GM04503 (cell line): ENCODE data around the gene LGALS7.
"Not testable (repeated sequence)": the region's sequence is repeated elsewhere in the genome, so short reads cannot be mapped to it uniquely, and the experiment has no call there.

Source experiments
- DNase-seq: peaks from one replicate; pipeline ENCODE4 v3.0.0-alpha.2; 2012; ENCODE audit warnings: low read depth

The LGALS7 gene

GRCh38 chr19:38773469-38774177 lies at the start of gene LGALS7:
TSS of gene LGALS7 (minus strand) at chr19:38773517. CDS start at chr19:38773492, 25 bp downstream.
- no peak for DNase-seq

- not testable (repeated sequence) for DNase-seq
These were observed 48.0 kb upstream of the LGALS7 start for GRCh38 chr19:38821230-38821825.

- no peak for DNase-seq
These were observed 46.1 kb upstream of the LGALS7 start for GRCh38 chr19:38819231-38819920.

GRCh38 chr19:38817081-38817480 lies 43.8 kb upstream of the LGALS7 start:
- no peak for DNase-seq

DNA sequence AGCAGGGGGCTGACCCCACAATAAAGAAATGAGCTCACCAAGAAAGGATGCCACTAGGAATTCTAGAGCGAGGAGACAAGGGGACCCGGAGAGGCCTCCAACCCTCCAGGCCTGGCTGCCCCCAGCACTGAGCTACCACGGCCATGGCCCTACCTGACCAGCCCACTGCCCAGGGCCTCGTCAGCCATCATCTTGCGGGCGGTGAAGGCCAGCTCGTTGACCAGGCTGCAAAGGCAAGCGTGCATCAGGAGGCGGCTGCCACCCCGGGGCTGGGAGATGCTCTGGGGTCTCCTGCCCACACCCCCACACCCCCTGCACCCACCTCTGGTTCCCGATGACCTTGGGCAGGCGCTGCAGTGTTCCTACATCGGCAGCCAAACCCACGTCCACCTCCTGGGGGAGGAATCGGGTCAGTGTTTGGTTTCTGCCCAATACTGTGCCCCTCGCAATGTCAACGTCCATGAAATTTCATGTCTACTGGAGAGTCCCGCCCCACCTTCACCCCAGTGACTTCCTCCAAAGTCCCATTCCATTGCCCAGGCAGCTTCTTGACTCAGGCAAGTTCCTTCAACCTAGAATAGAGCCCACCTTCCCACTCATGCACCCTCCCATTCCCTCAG lies 42.9 kb upstream of the LGALS7 start:
- DNase-seq: no peak

GRCh38 chr19:38815059-38816001 lies 42.0 kb upstream of the LGALS7 start:
- DNase-seq: no peak

- not testable (repeated sequence) for DNase-seq
These were observed 40.6 kb upstream of the LGALS7 start for GRCh38 chr19:38813932-38814331.

DNA sequence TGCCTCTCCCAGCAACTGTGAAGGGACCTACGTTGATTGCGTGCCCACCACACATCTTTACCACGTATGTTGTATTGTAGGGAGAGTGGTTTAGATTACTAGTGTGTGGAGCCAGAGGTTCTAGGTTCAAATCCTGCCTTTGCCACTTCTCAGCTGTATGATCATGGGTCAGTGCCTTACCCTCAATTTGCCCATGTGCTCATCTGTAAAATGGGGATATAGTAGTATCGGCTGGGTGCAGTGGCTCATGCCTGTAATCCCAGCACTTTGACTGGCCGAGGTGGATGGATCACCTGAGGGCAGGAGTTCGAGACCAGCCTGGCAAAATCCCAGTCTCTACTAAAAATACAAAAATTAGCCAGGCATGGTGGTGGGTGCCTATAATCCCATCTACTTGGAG lies 40.0 kb upstream of the LGALS7 start:
- DNase-seq: no peak

- no peak for DNase-seq
These were observed 39.6 kb upstream of the LGALS7 start, which contains the start of gene LGALS4 for GRCh38 chr19:38812841-38813320. TSS of gene LGALS4 (minus strand) at chr19:38812945. CDS start at chr19:38812886, 59 bp downstream.

DNA sequence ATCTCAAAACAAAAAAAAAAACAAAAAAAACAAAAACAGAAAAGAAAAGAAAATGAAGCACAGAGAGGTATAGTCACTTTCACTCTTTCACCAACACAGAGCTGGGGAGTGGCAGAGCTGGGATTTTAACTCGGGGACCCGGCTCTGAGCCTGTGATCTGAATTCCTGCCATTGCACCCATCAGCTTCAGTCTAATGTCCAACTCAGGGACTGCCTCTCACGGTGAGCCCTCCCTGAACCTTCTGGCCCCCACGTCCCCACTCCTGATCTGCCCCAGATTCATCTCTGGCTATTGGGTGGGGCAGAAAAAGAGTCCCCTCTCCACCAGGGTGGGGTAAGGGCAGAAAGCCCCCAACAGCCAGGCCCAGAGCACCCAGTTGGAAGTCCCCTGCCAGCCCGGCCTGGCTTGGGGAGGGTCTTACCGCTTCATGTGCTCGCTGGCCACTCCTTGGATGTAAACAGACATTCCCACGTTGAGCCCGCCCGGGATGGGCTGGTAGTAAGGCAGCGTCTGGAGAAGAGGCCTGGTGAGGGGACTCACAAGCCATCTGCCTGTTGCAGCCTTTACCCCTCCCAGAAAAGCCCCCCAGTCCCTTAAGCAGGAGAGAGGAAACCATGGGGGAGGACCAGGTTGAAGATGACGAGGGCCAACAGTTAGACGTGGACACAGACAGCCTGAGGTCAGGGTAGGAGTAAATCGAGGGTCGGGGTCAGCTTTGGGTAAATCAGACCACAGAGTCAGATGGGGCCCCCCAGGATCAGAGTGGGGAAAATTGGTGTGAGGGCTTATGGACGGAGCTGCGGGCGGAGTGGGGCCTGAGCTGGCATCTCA lies 38.9 kb upstream of the LGALS7 start:
- no peak for DNase-seq

DNA sequence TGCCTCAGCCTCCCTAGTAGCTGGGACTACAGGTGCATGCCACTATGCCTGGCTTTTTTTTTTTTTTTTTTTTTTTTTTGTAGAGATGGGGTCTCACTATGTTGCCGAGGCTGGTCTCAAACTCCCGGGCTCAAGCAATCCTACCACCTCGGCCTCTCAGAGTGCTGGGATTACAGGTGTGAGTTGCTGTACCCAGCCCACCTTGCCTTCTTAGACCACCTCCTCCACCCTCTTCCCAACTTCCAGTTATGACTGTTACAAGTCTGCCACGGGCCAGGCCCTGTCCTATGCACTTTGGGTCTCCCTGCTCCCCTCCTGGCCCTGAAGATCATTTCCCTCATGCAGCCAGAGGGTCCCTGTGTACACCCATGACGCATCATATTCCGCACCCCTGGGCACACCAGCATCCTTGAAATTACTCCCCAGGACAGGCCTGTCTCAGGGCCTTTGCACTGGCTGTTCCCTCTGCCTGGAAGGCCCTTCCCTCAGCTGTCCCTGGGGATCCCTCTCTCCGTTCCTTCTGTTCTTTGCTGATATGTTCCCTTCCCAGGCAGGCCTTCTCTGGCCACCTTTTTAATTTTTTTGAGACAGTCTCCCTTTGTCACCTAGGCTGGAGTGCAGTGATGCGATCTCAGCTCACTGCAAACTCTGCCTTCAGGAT lies 36.4 kb upstream of the LGALS7 start:
- no peak for DNase-seq

DNA sequence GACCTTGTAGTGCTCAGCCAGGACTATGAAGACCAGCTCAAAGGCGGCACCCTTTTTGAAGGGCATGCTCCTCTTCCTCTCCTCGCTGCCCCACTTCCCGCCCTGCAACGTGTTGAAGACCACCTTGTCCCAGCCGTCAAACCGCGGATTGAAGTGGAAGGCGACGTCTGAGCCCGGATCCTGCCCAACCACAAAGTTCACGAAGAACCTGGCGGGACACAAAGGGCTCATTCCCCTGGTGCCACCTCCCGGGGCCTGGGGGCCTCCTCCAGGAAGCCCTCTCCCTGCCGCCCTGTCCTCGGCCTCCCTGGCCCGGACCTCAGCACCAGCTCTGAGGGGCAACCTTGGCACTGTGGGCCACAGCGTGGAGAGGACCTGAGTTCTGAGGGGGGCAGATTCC lies 35.4 kb upstream of the LGALS7 start:
- DNase-seq: no peak

- not testable (repeated sequence) for DNase-seq
These were observed 34.2 kb upstream of the LGALS7 start for GRCh38 chr19:38807374-38808098.

- no peak for DNase-seq
These were observed 33.1 kb upstream of the LGALS7 start for GRCh38 chr19:38806371-38806770.

- no peak for DNase-seq
These were observed 31.9 kb upstream of the LGALS7 start for GRCh38 chr19:38805180-38805579.

DNA sequence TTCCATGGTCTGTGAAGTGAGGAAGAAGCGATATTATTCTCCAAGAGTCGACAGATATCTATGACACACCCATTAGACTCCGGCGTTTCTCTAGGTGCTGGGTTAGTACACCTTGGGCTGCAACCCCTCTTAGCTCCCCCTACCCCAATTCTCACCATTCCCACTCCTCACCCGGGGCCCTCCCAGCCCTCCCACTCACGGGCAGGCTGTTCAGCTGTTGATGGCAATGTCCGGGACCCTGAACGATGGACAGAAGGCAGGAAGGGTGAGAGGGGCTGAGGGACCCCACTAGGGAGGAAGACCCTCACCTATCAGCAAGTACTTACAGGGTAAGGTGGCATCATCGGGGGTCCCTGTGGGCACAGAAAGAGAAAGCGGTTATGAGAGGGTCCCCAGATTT lies 30.2 kb upstream of the LGALS7 start:
- DNase-seq: no peak

DNA sequence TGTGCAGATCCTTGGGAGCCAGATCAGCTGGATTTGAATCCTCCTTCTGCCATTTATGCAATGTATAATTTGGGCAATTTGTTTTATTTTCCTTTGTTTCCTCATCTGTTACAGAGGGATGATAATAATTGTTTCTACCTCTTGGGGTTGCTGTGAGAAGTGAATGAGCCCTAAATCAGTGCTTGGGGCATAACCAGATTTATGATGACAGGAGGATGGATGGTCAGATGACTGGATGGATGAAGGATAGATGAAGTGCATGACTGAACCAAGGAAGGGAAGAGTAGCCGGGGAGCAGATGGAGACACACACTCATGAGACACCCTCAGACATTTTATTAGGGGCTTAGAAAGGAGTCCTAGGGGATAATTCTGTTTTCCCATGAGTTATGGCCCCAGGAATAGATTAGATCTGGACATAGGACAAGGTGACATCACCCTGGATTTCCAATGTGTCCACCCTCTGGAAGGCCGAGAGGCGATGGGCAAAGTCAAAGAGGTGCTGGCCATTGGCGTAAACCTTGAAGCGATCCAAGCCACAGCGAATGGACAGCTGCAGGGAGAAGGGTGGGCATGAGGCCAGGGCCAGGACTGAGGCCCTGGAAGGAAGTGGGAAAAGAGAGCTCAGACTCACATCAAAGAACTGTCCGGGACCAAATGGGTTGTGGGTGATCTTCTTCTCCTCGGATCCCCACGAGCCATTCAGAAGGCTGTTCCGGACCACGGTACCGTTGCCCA lies 28.2 kb upstream of the LGALS7 start:
- DNase-seq: no peak

DNA sequence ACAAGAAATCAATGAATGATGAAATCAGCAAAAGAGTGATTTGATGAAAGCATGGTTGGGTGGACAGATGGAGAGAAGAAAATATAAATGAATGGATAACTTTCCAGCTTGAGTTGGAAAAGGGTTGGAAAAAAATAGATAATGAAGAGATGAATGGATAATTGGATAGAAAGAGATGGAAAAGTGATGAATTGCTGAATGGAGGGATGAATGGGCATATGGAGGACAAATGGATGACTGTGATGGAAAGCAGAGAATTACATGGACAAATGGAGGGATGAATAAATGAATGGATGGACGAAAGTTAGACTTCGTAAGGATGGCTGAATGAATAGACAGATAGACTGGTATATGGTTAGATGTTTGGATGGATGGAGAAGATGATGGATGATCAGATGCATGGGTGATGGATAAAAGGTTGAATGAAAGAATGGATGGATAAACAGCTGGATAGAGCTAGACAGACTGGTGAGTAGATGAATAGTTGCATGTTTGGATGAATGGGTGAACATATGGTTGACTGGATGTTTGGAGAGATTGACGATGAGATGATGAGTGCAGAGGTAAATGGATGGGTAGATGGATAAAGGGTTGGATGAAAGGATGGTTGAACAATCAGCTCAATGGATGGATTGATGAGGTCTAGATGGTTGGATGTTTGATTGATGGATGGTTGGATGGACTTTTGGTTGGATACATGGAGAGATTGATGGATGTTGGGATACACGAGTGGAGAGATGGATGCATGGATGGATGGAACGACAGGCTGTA lies 27.4 kb upstream of the LGALS7 start:
- DNase-seq: no peak
